Limb (tissue), 2 donors: ENCODE data around the gene ESYT2.

Experiments
- DNase-seq, 2 donors: peaks; one replicate each; pipeline ENCODE4 v3.0.0-alpha.2; 2016; ENCODE audit errors: extremely low spot score in 2 of 2

ESYT2 gene

DNA sequence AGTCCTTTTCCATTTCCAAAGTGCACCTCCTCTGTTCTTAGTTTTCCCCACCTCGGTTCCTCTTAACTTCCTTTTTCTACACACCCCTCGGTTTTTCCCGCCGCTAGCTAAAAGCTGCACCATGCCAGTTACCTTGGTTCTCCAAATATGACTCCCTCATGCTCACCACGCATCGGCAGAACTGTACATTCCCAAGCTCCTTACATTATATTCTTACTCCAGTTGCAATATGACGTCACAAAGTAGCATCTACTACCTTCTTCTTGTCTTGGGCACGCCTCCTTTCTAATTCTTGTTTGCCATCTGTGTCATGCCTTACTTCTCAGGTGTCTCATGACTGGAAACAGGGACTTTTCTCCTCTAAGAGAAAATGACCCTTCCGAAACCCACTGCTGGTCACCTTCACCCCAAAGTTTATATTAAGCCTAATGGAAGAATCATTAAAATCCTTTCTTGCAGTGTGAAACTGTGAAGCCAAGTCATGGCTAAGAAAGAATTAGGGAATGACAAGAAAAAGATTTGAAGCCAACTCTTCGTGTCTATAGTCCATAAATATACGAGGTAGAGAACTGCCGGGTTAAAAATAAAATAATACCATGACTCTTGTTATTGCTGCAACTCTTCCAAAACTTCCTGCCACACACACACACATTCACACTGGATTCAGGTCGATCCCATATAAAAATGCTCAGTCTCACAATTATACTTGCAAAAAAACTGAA is 1.7 kb downstream of the ESYT2 start:
- no peak for DNase-seq

DNA sequence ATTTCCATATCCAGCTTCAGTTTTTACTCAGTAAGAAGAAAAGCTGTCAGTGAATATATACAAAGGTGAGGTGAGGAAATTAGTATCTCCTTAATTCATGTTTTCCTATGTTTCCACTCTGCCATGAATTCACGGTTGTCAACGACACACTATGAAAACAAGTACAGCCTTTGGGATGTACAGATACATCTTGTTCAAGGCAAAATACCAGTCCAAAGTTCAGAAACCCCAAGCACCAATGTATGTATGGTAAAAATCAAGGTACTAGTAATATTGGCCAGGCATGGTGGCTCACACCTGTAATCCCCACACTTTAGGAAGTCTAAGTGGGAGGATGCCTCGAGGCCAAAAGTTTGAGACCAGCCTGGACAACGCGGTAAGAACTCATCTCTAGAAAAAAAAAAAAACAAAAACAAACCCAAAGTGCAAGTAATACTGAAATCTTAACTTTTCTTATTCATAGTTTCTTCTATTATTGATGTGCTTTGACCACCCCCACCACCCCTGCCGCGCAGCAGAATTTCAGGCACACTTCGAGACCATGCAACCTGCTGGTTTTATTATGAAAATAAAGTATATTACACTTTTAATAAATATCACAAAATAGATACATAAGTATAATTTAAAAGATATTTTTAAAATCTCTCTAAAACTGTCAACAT is 3.5 kb downstream of the ESYT2 start:
- DNase-seq, result no peak

DNA sequence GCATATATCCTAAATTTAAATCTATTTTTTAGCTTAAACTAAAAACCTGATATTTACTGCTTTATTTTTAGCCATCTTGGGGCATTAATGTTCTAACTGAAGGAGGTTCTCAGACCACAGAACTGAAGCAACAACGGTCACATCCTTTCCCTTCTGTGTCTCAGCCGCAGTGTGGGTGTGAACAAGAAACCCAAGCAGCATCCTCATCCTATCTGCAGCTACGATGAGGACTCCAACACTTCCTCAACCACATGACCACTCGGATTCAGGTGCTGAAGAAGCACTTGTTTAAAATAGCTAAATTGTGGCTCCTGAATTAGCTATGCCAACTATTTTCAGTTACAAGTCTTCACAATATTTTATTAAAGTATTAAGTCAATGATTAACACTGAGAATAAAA is 5.3 kb downstream of the ESYT2 start:
- DNase-seq, result no peak

DNA sequence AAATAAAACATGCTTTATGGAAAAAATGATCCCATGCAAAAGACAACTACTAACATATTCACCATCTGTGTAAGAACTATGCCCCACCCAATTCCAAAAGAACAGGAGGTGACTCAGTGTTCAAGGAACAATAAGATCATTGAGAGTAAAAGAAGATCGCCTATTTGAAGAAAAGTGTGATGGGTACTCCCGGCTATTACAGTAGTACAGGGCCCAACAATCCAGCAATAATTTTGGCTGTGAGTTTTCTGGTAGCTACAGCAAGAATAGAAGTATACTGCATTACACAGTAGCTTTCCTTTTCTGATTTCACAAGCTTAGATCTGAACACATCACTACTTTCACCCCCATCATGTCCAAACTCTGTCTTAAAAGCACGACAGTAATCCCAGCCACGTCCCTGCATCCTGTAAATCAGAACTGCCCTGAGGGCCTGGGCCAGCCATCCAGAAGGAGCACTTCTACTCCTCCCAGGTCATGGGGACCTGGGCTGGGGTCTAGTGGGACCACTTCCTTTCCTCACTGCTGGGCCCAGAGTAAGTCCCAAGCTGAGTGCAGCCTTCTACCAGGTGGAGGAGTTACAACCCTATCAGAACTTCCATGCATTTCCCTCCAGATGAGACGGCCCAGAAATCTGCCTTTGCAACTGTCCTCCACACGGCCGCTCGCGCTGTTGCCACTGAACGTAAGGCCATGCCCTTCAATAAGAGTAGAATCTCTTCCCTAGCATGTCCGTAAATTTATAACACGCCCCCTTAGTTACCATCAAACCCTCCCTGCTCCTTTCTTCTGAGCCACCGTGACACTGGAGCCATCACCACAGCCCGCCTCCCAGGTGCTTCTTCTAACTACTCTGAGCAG is 7.9 kb downstream of the ESYT2 start:
- peak in 1 of 2 donors; percentile 47 for DNase-seq

DNA sequence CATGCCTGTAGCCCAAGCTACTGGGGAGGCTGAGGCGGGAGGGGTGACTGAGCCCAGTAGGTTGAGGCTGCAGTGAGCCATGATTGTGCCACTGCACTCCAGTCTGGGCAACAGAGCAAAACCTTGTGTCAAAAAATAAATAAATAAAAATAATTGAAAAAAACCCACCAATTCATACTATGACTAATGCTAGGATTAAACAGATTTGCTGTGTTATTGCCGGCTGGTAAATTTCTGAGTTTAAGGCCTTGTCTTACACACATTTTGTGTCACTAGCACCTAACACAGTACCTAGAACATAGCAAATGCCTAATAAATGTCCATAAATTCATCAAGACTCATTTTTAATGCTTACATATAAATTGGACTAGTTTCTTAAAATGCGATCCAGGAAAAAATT is 8.7 kb downstream of the ESYT2 start:
- no peak for DNase-seq

DNA sequence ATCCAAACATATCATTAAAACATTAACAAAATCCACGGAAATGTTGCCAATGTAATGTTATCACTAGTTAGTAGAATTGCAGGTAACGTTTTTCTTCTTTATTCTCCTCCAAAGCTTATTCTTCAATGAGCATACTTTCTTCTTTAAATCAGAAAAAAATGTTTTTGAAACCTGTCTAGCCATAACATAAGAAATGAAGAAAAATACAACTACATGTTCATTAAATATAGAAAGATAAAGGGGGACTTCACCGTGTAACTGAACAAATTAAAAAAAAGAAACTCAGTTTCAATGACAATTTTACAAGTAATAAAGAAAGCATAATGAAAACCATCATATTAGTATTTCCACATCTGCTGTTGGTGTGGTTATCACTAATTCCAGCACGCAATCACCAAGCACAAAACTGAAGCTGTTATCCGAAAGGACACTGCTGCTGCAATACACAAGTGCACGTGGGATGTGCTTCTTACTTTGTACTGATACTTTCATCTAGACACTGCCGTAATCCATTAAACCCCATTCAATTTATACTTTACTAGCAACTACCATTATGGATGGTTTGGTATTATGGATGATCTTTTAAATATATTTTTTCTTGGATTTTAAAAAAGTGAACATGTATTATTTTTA is 9.6 kb downstream of the ESYT2 start:
- no peak for DNase-seq

DNA sequence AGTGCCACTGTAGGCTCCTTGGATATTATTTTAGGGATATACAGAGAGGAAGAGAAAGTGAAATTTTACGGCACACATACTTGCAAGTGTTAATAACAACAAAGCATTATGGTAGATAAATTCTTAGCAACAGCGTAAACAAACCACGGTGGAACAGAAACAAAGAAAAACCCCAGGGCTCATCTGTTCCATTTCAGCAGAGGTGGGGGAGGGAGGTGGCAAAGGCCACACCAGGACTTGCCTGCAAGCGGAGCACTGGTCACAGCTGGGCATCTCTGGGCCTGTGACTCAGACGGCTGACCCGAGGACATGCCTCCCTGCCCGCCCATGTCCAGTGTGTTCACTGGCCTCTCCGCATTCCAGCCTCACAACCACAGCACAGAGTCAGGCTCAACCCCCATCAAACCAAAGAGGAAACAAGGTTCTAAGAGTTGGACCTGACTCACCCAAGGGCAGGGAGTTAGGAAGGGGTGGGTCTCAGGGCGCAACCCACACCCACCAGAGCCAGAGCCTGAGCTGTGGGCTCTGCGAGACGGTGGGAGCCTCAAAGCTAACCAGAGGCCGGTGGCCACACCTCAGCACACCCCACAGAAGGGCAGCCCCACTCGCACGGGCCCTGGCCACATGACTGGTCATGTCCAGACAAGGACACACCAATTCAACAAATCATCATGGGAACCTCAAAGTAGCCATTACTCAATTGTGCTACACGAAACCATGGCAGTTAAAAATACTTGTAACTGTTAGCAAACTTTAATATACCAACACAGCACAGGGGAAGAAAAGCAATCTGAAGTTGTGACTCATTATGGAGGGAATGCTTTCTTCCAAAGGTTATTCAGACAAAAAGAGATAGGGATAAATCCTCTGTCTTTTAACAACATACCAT is 10.7 kb downstream of the ESYT2 start:
- peak; percentile 53 to 57 for DNase-seq

DNA sequence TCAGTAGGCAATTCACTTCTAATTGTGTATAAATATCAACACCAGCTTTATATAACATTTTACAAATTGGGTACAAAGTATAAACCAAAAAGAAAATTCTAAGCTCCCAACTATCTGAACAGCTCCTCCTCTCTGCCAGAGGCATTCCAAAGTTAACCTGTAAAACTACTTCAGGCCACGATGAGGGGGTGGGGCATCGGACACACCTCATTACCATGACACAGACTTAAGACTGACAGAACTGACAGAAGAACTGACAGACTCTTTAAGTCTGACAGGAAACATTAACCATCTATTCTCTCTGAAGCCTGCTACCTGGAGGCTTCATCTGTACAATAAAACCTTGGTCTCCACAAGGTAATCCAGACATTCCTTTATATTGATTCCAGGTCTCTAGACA is 12.3 kb downstream of the ESYT2 start:
- DNase-seq, result no peak

DNA sequence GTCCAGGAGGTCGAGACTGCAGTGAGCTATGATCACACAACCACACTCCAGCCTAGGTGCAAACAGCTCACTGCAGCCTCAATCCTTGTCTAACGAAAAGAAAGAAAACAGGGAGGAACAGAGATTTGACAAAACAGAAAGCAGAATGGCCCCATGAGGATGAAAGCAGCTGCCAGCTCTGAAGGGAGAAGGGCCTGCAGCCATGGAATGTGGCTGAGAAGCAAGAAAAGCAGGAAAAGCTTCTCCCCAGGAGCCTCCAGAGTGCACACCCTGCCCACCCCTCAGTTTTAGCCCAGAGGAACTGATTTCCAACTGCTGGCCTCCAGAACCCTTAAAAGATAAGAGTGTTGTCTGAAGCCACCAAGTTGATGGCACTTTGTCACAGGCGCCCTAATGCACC is 13.0 kb downstream of the ESYT2 start:
- DNase-seq, result no peak

DNA sequence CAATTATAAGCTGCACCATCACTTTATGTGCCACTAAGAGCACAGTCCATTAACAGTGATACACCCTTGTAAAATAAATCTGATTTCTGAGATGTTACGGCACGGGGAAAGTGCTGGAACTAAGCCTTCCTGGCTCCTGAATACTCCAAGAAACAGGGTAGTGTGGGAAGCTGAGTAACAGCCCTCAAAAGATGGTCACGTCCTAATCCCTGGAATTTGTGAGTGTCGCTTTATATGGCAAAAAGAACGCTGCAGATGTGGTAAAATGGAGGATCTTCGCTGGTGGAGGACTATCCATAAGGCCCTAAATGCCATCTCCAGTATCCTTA is 13.5 kb downstream of the ESYT2 start:
- DNase-seq, result no peak

DNA sequence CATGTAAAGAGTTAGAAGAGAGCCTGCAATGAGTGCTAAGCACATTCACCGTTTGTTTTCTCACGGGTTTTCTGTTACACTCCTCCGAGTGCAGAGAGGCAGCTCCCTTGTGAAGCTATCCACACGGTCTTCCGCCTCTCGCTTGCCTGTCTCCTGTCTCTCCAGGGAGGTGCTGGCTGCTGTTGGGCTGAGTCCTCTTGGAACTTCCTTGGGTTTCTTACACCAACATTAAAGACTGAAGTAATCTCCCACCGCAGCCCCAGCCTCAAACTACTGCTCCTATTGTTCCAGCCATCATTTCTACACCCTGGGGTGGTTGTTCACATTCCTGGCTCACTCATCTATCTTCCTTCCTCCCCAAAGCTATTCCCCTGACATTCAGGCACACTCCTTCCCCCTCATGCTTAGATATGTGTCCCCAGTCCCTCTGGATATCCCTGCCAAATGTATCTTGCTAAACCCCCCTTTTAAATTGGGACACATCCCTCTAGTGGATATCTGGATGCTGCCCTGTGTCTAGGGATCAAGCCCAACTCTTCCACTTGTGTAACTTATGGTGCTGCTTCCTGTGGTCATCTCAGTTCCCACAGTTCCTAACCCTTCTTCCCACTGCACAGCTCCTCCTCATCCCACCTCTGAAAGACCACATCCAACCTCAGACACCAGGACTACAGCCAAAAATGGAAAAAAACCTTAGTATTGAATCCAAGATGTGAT is 14.1 kb downstream of the ESYT2 start:
- DNase-seq, result no peak

DNA sequence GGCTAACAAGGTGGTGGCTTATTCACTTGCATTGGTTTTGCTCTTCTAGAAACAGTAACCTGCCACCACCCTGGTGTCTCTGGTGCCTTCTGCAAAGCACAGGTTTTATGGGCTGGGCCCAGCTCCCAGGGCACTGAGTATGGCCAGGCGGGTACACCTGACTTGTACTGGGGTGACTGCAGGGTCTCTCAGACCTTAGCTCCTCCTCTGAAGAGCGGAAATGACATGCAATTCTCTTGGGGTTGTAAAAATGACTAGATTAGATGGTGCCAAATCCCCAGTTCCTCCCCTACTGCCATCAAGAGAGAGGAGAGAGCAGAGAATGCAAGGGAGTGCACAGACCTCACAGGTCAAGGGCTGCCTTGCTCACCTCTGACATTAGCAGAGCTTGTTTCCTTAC is 14.7 kb downstream of the ESYT2 start:
- no peak for DNase-seq

DNA sequence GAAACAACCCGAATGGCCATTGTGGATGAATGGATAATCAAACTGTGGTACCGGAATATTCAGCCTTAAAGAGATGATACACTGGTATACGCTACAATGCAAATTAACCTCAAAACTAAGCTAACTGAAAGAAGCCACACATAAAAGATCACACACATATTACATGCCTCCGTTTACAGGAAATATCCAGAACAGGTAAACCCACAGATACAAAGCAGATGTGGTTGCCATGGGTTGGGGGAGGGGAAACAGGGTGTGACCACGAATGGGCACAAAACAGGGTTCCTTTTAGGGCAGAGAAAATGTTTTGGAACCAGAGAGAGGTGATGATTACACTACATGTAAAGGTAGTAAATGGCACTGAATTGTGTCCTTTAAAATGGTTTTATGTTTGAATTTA is 16.6 kb downstream of the ESYT2 start:
- no peak for DNase-seq

DNA sequence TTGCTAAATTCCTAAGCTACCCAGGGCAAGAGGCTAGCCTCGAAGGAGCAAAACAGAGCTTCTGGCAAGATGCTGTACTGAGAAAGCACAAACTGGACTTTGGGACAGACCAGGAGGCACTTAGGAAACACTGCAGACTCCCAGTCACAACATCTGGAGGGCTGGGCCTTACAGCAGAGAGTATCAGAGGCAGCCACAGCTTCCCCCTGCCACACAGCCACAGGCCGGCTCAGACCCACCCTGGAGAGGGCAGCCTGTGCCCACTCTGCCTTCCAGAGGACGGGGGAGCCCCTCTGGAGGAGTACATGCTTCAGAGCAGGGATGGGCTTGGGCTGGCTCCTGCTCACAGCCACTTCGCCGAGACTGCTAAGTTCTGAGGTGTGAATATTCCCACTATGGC is 17.4 kb downstream of the ESYT2 start:
- no peak for DNase-seq

DNA sequence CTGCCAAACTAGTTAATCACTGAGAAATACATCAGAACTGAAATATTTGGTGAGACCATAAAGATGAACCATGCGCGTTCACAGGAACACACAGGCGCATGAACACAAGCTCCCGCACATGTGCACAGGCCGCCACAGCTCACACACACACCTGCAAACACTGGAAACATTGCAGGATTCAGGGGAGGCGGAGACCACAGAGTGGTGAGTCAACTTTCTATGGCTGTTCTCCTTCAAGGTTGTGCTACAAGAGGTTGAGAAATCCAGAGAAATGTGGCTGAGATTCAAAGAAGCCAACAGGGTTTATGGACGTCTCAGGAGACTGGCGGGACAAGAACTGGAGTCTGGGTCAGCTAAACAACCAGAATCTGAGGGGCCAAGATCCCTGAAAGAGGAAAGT is 17.8 kb downstream of the ESYT2 start:
- DNase-seq, result no peak

DNA sequence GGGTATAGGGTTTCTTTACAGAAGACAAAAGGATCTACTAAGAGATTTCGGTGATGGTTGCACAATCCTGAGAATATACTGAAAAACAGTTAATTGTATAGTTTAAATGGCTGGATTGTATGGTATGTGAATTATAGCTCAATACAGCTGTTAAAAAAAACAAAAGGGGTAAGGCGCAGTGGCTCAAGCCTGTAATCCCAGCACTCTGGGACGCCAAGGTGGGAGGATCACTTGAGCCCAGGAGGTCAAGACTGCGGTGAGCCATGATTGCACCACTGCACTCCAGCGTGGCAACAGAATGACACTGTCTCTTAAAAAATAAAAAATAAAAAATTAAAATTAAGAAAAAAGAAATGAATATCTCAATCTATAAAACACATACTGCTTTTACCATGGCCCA is 18.5 kb downstream of the ESYT2 start:
- DNase-seq, result no peak

DNA sequence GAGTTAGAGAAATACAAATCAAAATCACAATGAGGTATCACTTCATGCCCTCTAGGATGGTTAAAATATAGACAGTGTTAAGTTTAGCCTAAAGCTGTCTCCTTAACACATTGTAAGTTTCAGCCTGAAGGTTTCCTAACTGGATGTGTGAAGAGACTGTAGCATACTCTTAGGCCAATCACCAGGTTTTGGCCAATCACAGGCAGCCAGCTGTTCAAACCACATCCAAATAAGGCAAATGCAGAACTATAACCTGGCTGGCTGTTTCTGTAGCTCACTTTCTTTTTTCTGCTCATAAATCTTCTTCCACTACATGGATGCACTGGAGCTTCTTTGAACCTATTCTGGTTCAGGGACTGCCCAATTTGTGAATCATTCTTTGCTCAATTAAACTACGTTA is 19.7 kb downstream of the ESYT2 start:
- no peak for DNase-seq

DNA sequence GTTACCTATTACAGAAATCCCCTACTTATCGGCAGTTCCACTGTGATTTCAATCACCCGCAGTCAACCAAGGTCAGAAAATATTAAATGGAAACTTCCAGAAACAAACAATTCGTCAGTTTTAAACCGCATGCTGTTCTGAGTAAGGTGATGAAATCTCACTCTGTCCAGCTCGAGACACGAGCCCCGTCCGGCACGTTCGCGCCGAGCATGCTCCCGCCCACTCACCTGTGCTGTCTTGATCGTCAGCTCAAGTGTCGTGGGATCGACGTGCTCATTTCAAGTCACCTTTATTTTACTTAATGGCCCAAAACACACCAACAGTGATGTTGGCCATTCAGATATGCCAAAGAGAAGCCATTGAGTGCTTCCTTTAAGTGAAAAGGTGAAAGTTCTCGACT is 21.2 kb downstream of the ESYT2 start:
- DNase-seq, result no peak

DNA sequence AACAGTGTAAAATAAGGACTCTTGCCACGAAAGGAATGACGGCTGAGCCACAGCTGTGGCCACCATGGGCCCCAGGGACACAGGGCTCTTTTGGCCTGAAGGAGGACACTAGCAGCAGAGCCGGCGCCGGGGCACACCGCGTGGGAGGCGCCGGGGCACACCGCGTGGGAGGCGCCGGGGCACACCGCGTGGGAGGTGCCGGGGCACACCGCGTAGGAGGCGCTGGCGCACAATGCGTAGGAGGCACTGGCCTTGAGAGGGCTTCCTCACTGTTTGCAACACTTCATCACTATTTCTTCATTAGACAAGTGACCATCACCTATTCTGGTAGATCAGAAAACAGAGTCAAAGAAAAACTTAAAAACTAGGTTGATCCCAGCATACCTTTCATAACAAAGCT is 23.4 kb downstream of the ESYT2 start:
- no peak for DNase-seq

DNA sequence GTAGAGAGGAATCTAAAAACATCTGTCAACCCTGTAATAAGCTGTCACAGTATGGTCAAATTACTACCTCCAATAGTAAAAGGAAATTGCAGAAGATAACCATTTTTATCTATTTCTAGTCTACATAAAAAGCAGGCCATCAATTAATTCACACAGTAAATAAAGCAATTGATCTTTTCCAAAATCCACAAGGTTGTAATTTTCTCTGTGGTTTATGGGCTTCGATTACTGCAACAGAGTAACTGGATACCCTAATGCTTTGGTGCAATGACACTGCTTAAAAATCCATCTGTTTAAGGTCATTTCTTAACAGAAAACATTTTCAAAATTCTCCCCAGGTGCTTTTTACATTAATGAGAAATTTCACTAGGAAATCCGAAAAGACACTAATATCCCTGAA is 23.9 kb downstream of the ESYT2 start:
- no peak for DNase-seq

DNA sequence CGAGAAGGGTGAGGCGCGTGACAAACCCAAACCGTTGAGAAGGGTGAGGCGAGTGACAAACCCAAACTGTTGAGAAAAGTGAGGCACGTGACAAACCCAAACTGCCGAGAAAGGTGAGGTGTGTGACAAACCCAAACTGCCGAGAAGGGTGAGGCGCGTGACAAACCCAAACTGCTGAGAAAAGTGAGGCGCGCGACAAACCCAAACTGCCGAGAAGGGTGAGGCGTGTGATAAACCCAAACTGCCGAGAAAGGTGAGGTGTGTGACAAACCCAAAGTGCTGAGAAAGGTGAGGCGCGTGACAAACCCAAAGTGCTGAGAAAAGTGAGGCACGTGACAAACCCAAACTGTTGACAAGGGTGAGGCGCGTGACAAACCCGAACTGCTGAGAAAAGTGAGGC is 25.0 kb downstream of the ESYT2 start:
- DNase-seq, result no peak
